HG03457 (cell line): ENCODE data around the gene TRIM74.
"Not testable (repeated sequence)": the region's sequence is repeated elsewhere in the genome, so short reads cannot be mapped to it uniquely, and the experiment has no call there.

ENCODE experiments used
- ATAC-seq: cut with Tn5 transposase; IDR thresholded peaks from one replicate; pipeline ENCODE4 v1.9.1; 2021; ENCODE audit warnings: moderate number of reproducible peaks; ENCODE audit not compliant: unreplicated experiment

Gene TRIM74

DNA sequence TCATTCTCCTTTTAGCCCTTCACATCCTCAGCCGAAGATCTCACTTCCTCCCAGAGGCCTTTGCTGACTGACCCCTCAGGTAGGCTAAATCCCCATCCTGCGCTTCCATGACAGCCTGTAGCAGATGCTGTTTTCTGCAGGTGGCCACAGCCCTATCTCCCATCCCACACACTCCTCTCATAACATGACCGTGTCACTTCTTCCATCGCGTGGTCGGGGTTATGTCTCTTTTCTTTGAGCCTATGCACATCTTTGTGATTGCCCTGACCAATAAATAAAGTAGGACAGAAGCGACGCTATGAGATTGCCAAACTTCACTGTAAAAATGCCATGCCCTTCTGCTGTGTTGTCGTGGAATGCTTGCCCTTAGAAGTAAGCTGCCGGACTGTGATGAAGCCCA lies 55.5 kb downstream of the TRIM74 start:
- ATAC-seq, result not testable (repeated sequence)

DNA sequence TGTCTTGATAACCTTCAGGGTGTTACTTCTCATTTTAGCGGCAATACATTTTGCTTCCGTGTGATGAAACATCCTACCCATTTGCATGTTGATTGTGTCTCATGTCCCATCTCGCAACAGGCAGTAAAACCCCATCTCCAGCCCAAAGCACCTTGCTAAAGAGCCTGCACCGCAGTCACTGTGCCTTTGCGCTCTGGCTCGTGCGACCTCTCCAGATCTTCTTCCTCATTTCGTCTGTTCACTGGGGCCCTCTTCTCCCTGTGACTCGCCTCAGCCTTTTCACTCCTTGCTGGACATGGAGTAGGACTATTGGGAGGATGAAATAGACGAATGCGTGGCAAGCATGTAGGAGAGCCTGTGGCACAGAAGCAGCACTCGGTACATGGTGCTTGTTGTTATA lies 57.9 kb downstream of the TRIM74 start:
- not testable (repeated sequence) for ATAC-seq
